Measurements from ENCODE around the gene MYO7A.

Gene MYO7A

GRCh38 chr11:77200351-77201268, 72.6 kb downstream of the MYO7A start:
- no peak for DNase-seq (ENCODE audit: low read depth)

- no peak for DNase-seq (ENCODE audit: low read depth)
Observed at GRCh38 chr11:77201370-77201769, 73.3 kb downstream of the MYO7A start.

- no peak for DNase-seq (ENCODE audit: low read depth)
Observed at GRCh38 chr11:77201991-77202841, 74.2 kb downstream of the MYO7A start.

GRCh38 chr11:77202941-77203900, 75.2 kb downstream of the MYO7A start:
- DNase-seq (ENCODE audit: low read depth) = no peak

GRCh38 chr11:77203901-77204753, 76.1 kb downstream of the MYO7A start:
- no peak for DNase-seq (ENCODE audit: low read depth)

GRCh38 chr11:77204754-77205466, 76.9 kb downstream of the MYO7A start:
- no peak for DNase-seq (ENCODE audit: low read depth)

GRCh38 chr11:77205467-77206263, 77.6 kb downstream of the MYO7A start:
- no peak for DNase-seq (ENCODE audit: low read depth)

GRCh38 chr11:77206264-77207018, 78.4 kb downstream of the MYO7A start:
- no peak for DNase-seq (ENCODE audit: low read depth)

- no peak for DNase-seq (ENCODE audit: low read depth)
Observed at GRCh38 chr11:77207019-77207485, 79.0 kb downstream of the MYO7A start.

GRCh38 chr11:77207618-77208313, 79.7 kb downstream of the MYO7A start:
- no peak for DNase-seq (ENCODE audit: low read depth)

GRCh38 chr11:77208535-77208934, 80.5 kb downstream of the MYO7A start:
- no peak for DNase-seq (ENCODE audit: low read depth)

- no peak for DNase-seq (ENCODE audit: low read depth)
Observed at GRCh38 chr11:77209663-77210062, 81.6 kb downstream of the MYO7A start.

- DNase-seq (ENCODE audit: low read depth) = no peak
Observed at GRCh38 chr11:77211040-77211451, 83.0 kb downstream of the MYO7A start.

GRCh38 chr11:77211594-77212251, 83.7 kb downstream of the MYO7A start:
- DNase-seq (ENCODE audit: low read depth) = no peak

GRCh38 chr11:77212314-77213007, 84.4 kb downstream of the MYO7A start:
- no peak for DNase-seq (ENCODE audit: low read depth)

GRCh38 chr11:77213029-77213579, 85.1 kb downstream of the MYO7A start:
- no peak for DNase-seq (ENCODE audit: low read depth)

Measured in activated T-helper 9 cell treated with anti-CD3 and anti-CD28 coated beads, Interleukin-2, amount 50 U/mL, for 16 hours (primary cell).